H9 (cell line): ENCODE data around the gene LINGO4. TPM values are rescaled to one million over a fixed set of nuclear protein-coding genes. Genes with fewer than 3 reads are reported as not detected.

Source experiments
- DNase-seq: peaks from one replicate; pipeline ENCODE4 v3.0.0-alpha.2; 2017
- H2AFZ ChIP-seq: one replicate; pipeline ENCODE4 v1.6.1; 2013; ENCODE audit warnings: mild to moderate bottlenecking, low read length, control low read depth, moderate library complexity
- H2AK5ac ChIP-seq: 2 replicates; pipeline ENCODE4 v1.6.1; 2013; ENCODE audit warnings: low read length, control low read depth, mixed read lengths; ENCODE audit not compliant: insufficient read length
- H2BK120ac ChIP-seq: one replicate; pipeline ENCODE4 v1.6.1; 2013; ENCODE audit warnings: low read depth, mild to moderate bottlenecking, low read length, control low read depth, inconsistent platforms; ENCODE audit not compliant: poor library complexity, severe bottlenecking
- H2BK12ac ChIP-seq: 2 replicates; pipeline ENCODE4 v1.6.1; 2013; ENCODE audit warnings: low read length, control low read depth, mixed read lengths, low read depth; ENCODE audit not compliant: insufficient read length
- H2BK15ac ChIP-seq: 2 replicates; pipeline ENCODE4 v1.6.1; 2013; ENCODE audit warnings: low read depth, low read length, control low read depth
- H2BK20ac ChIP-seq: one replicate; pipeline ENCODE4 v1.6.1; 2013; ENCODE audit warnings: low read depth, mild to moderate bottlenecking, low read length, control low read depth, inconsistent platforms; ENCODE audit not compliant: poor library complexity, severe bottlenecking
- H2BK5ac ChIP-seq: 2 replicates; pipeline ENCODE4 v1.6.1; 2013; ENCODE audit warnings: low read length, control low read depth, mixed read lengths; ENCODE audit not compliant: insufficient read length
- H3K14ac ChIP-seq: 2 replicates; pipeline ENCODE4 v1.6.1; 2013; ENCODE audit warnings: low read length, control low read depth; ENCODE audit not compliant: insufficient read depth
- H3K18ac ChIP-seq: 2 replicates; pipeline ENCODE4 v1.6.1; 2013; ENCODE audit warnings: low read depth, mild to moderate bottlenecking, mixed read lengths, low read length, control low read depth; ENCODE audit not compliant: insufficient read length
- H3K23ac ChIP-seq: 2 replicates; pipeline ENCODE4 v1.6.1; 2013; ENCODE audit warnings: low read length, control low read depth, mixed read lengths, low read depth; ENCODE audit not compliant: insufficient read length
- H3K23me2 ChIP-seq: 2 replicates; pipeline ENCODE4 v1.6.1; 2013; ENCODE audit warnings: low read depth, mild to moderate bottlenecking, mixed read lengths, low read length, control low read depth; ENCODE audit not compliant: insufficient read length, poor library complexity, severe bottlenecking
- H3K27ac ChIP-seq: 2 replicates; pipeline ENCODE4 v1.5.1; 2013; ENCODE audit warnings: low read length, control low read depth, mixed read lengths, low read depth; ENCODE audit not compliant: insufficient read length
- H3K27me3 ChIP-seq: 2 replicates; pipeline ENCODE4 v1.6.1; 2013; ENCODE audit warnings: low read length, control low read depth, inconsistent platforms; ENCODE audit not compliant: insufficient read depth
- H3K4ac ChIP-seq: 2 replicates; pipeline ENCODE4 v1.6.1; 2013; ENCODE audit warnings: low read depth, mild to moderate bottlenecking, control low read depth, inconsistent platforms, low read length, moderate library complexity
- H3K4me1 ChIP-seq: 2 replicates; pipeline ENCODE4 v1.6.1; 2013; ENCODE audit warnings: low read length, control low read depth, inconsistent platforms; ENCODE audit not compliant: insufficient read depth
- H3K4me2 ChIP-seq: 2 replicates; pipeline ENCODE4 v1.6.1; 2013; ENCODE audit warnings: low read length, control low read depth, mixed read lengths; ENCODE audit not compliant: insufficient read length, insufficient read depth
- H3K56ac ChIP-seq: 2 replicates; pipeline ENCODE4 v1.6.1; 2013; ENCODE audit warnings: low read depth, mild to moderate bottlenecking, mixed read lengths, low read length, control low read depth; ENCODE audit not compliant: insufficient read length
- H3K79me1 ChIP-seq: 2 replicates; pipeline ENCODE4 v1.6.1; 2013; ENCODE audit warnings: low read depth, mild to moderate bottlenecking, moderate library complexity, low read length, control low read depth, inconsistent platforms; ENCODE audit not compliant: insufficient read depth, poor library complexity, severe bottlenecking
- H3K79me2 ChIP-seq: 2 replicates; pipeline ENCODE4 v1.6.1; 2013; ENCODE audit warnings: low read length, control low read depth, inconsistent platforms; ENCODE audit not compliant: insufficient read depth
- H3K9ac ChIP-seq: 2 replicates; pipeline ENCODE4 v1.6.1; 2013; ENCODE audit warnings: low read length, control low read depth, mixed read lengths; ENCODE audit not compliant: insufficient read length; ENCODE audit errors: extremely low read depth
- H3K9me3 ChIP-seq: one replicate; pipeline ENCODE4 v1.6.1; 2013; ENCODE audit warnings: low read depth, low read length, inconsistent platforms; ENCODE audit not compliant: control insufficient read depth
- H3T11ph ChIP-seq: one replicate; pipeline ENCODE4 v1.6.1; 2013; ENCODE audit warnings: mild to moderate bottlenecking, low read length, control low read depth, inconsistent platforms
- H4K20me1 ChIP-seq: one replicate; pipeline ENCODE4 v1.6.1; 2013; ENCODE audit not compliant: control insufficient read depth, insufficient read length, insufficient read depth
- H4K5ac ChIP-seq: 2 replicates; pipeline ENCODE4 v1.6.1; 2013; ENCODE audit warnings: low read depth, mild to moderate bottlenecking, mixed read lengths, low read length, control low read depth; ENCODE audit not compliant: insufficient read length
- H4K8ac ChIP-seq: replicated peaks from 2 replicates; pipeline ENCODE4 v1.6.1; 2013; ENCODE audit warnings: low read length, control low read depth, mixed read lengths, low read depth; ENCODE audit not compliant: insufficient read length
- H4K91ac ChIP-seq: 2 replicates; pipeline ENCODE4 v1.6.1; 2013; ENCODE audit warnings: low read depth, mild to moderate bottlenecking, moderate library complexity, mixed read lengths, low read length, control low read depth; ENCODE audit not compliant: insufficient read length
- H3K27ac Mint-ChIP-seq, 3 experiments: 2 replicates in 2 of 3; 3 replicates in 1 of 3; pipeline ENCODE4 v1.8.0; 2020 to 2021; ENCODE audit warnings: mixed read lengths in 3 of 3, mild to moderate bottlenecking in 1 of 3, moderate library complexity in 1 of 3
- H3K27me3 Mint-ChIP-seq: 2 replicates; pipeline ENCODE4 v1.8.0; 2021; ENCODE audit warnings: low read depth, mild to moderate bottlenecking, moderate library complexity, mixed read lengths
- H3K36me3 Mint-ChIP-seq, 3 experiments: 2 replicates in 2 of 3; 3 replicates in 1 of 3; pipeline ENCODE4 v1.8.0; 2020 to 2021; ENCODE audit warnings: low read depth in 3 of 3, mixed read lengths in 3 of 3; ENCODE audit not compliant: insufficient read depth in 1 of 3
- H3K4me1 Mint-ChIP-seq, 2 experiments: 2 replicates each; pipeline ENCODE4 v1.8.0; 2020; ENCODE audit warnings: mixed read lengths in 2 of 2
- H3K4me3 Mint-ChIP-seq, 2 experiments: 2 replicates in 1 of 2; 3 replicates in 1 of 2; pipeline ENCODE4 v1.8.0; 2020 to 2021; ENCODE audit warnings: mild to moderate bottlenecking in 2 of 2, mixed read lengths in 2 of 2, moderate library complexity in 1 of 2
- H3K9me3 Mint-ChIP-seq, 2 experiments: 2 replicates in 1 of 2; 3 replicates in 1 of 2; pipeline ENCODE4 v1.8.0; 2020; ENCODE audit warnings: mild to moderate bottlenecking in 2 of 2, mixed read lengths in 2 of 2, moderate library complexity in 1 of 2
- CTCF ChIP-seq: fragments of 200-600 bp; sonication (generic); conservative IDR thresholded peaks from 3 replicates; pipeline ENCODE4 v1.8.0; 2021; ENCODE audit warnings: antibody characterized with exemption, mild to moderate bottlenecking
- WGBS: extraction: QIAGEN DNeasy Blood & Tissue Kit; methylation state at CpG from one replicate; pipeline ENCODE4 v1.1.7; 2013; ENCODE audit warnings: missing lambda C conversion rate, low lambda C conversion rate, mixed read lengths; ENCODE audit not compliant: insufficient read length; ENCODE audit errors: extremely low coverage; 5-methylcytosine and 5-hydroxymethylcytosine counted together
- total RNA-seq: library from RNA; stranded (reverse); gene quantifications from 2 replicates; pipeline ENCODE4 v1.2.1, GENCODE V29; 2021

LINGO4 gene
- total RNA-seq, 1 experiment from 2014 or later: not detected

- no CpG with 5 or more reads among the region's 2 CpGs for WGBS
These were observed 38.2 kb upstream of the LINGO4 start for GRCh38 chr1:151843398-151843797.

More at GRCh38 chr1:151843398-151843797, 38.2 kb upstream of the LINGO4 start:
- Histone ChIP-seq H3K79me2 (no peaks in the 10 kb centered on the region), H4K8ac (no peak overlapping the region), H2AK5ac (no peak overlapping the region), H3K56ac (no peak overlapping the region), H3K23ac (no peak overlapping the region), H3K27ac (no peak overlapping the region), H4K91ac (no peak overlapping the region), H3K4ac (no peak overlapping the region), H4K5ac (no peak overlapping the region), H2BK12ac (no peak overlapping the region), H2BK5ac (no peak overlapping the region), H3K4me1 (peaks cover 5% of the 10 kb centered on the region; the same call in 1 of the 2 replicates), H3T11ph (no peak overlapping the region), H4K20me1 (no peaks in the 10 kb centered on the region), H3K27me3 (0 out of 2 replicates have a peak, but pooled peaks cover 2% of the 10 kb centered on the region), H2BK15ac (no peak overlapping the region), H3K9ac (no peak overlapping the region), H3K9me3 (no peaks in the 10 kb centered on the region), H3K4me2 (no peak overlapping the region), H3K79me1 (no peaks in the 10 kb centered on the region), H3K23me2 (peaks cover 21% of the 10 kb centered on the region), H2BK120ac (no peak overlapping the region), H2BK20ac (no peak overlapping the region), H3K18ac (no peak overlapping the region), H2AFZ (no peak overlapping the region), H3K14ac (no peak overlapping the region)
- Mint-ChIP-seq H3K4me1 (peaks cover 32 to 37% of the 10 kb centered on the region in 2 experiments), H3K27ac (no peak overlapping the region), H3K9me3 (no peaks in the 10 kb centered on the region), H3K4me3 (no peak overlapping the region), H3K36me3 (peaks cover 0 to 11% (median 0%) of the 10 kb centered on the region in 3 experiments; a peak in 2 of 7 replicates), H3K27me3 (peaks cover 29% of the 10 kb centered on the region)
- DNase-seq: no peak
- TF ChIP-seq CTCF: no peak
